ENCODE measurements around the gene MEPCE.

DNA sequence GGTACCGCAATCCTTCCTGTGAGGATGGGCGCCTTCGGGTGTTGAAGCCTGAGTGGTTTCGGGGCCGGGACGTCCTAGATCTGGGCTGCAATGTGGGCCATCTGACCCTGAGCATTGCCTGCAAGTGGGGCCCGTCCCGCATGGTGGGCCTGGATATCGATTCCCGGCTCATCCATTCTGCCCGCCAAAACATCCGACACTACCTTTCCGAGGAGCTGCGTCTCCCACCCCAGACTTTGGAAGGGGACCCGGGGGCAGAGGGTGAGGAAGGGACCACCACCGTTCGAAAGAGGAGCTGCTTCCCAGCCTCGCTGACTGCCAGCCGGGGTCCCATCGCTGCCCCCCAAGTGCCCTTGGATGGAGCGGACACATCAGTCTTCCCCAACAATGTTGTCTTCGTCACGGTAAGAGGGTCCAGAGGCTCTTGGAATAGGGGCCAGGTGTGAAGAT is 1.7 kb downstream of the MEPCE start:
- TF ChIP-seq, protein P1, sequence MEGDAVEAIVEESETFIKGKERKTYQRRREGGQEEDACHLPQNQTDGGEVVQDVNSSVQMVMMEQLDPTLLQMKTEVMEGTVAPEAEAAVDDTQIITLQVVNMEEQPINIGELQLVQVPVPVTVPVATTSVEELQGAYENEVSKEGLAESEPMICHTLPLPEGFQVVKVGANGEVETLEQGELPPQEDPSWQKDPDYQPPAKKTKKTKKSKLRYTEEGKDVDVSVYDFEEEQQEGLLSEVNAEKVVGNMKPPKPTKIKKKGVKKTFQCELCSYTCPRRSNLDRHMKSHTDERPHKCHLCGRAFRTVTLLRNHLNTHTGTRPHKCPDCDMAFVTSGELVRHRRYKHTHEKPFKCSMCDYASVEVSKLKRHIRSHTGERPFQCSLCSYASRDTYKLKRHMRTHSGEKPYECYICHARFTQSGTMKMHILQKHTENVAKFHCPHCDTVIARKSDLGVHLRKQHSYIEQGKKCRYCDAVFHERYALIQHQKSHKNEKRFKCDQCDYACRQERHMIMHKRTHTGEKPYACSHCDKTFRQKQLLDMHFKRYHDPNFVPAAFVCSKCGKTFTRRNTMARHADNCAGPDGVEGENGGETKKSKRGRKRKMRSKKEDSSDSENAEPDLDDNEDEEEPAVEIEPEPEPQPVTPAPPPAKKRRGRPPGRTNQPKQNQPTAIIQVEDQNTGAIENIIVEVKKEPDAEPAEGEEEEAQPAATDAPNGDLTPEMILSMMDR (IDR thresholded peaks at IDR 0.05), result no peak
- no peak for TF ChIP-seq POLR2A (IDR thresholded peaks at IDR 0.05)

Measured in body of pancreas (tissue), 4 donors.